Measurements from ENCODE around the gene EGFL8. TPM values are rescaled to one million over a fixed set of nuclear protein-coding genes. Genes with fewer than 3 reads are reported as not detected.

The EGFL8 gene
- total and polyA plus RNA-seq, 9 of the 15 experiments (the other 6 are each of a cell fraction or from before 2014, with no cell fraction given), result 2.2 to 47.4 (median 14.2) TPM

DNA sequence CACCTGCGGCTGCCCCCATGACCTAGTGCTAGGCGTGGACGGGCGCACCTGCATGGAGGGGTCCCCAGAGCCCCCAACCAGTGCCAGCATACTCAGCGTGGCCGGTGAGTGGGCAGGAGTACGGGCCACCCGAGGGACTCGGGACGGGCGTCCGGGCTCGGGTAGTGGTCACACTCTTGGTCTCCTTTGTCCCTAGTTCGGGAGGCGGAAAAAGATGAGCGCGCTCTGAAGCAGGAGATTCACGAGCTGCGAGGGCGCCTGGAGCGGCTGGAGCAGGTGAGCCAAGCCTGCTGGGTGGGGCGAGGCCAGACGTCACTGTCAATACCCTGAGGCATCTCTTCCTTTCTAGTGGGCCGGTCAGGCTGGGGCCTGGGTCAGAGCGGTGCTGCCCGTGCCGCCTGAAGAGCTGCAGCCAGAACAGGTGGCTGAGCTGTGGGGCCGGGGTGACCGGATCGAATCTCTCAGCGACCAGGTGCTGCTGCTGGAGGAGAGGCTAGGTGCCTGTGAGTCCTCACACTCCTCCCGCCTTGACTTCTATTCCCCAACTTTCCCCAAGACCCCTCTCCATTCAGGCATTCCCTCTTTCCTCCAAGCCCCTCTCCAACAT, 2.9 kb downstream of the EGFL8 start (continued):
- TF ChIP-seq FOXA3 (CRISPR knock-in tag; conservative IDR thresholded peaks at IDR 0.05 in 1 of 2, IDR thresholded peaks at IDR 0.05 in 1 of 2) (peak in 1 of 2 experiments; percentile 67; a peak in 1 of 4 replicates), EZH2 (IDR thresholded peaks at IDR 0.05; ENCODE audit: borderline replicate concordance, low read depth, low read length) (no peak), TEAD4 (IDR thresholded peaks at IDR 0.05; ENCODE audit: low read length) (no peak), TEAD4 (CRISPR knock-in tag; IDR thresholded peaks at IDR 0.05; ENCODE audit: borderline replicate concordance) (peak; percentile 67; the same call in 1 of the 2 replicates), RUNX1 (IDR thresholded peaks at IDR 0.05; ENCODE audit: low read depth) (no peak), ARID3B (CRISPR knock-in tag; IDR thresholded peaks at IDR 0.05; ENCODE audit: borderline replicate concordance) (no peak), RBM14 (IDR thresholded peaks at IDR 0.05; ENCODE audit: borderline replicate concordance, insufficient read depth, low read depth, low read length) (peak; percentile 89; the same call in 1 of the 2 replicates), HNRNPH1 (optimal IDR thresholded peaks at IDR 0.05; ENCODE audit: low read depth, low read length) (no peak), ZNF431 (CRISPR knock-in tag; IDR thresholded peaks at IDR 0.05) (no peak), ZNF511 (CRISPR knock-in tag; IDR thresholded peaks at IDR 0.05) (0 out of 2 replicates have a peak, but pooled peaks have one; percentile 44), HNRNPUL1 (IDR thresholded peaks at IDR 0.05; ENCODE audit: low read length) (no peak)
- TF ChIP-seq, protein P1, sequence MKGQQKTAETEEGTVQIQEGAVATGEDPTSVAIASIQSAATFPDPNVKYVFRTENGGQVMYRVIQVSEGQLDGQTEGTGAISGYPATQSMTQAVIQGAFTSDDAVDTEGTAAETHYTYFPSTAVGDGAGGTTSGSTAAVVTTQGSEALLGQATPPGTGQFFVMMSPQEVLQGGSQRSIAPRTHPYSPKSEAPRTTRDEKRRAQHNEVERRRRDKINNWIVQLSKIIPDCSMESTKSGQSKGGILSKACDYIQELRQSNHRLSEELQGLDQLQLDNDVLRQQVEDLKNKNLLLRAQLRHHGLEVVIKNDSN (CRISPR knock-in tag; IDR thresholded peaks at IDR 0.05), result peak; percentile 41; the same call in 1 of the 2 replicates
- TF ChIP-seq, protein P2, sequence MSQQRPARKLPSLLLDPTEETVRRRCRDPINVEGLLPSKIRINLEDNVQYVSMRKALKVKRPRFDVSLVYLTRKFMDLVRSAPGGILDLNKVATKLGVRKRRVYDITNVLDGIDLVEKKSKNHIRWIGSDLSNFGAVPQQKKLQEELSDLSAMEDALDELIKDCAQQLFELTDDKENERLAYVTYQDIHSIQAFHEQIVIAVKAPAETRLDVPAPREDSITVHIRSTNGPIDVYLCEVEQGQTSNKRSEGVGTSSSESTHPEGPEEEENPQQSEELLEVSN (IDR thresholded peaks at IDR 0.05; ENCODE audit: borderline replicate concordance in 1 of 2, extremely low read depth in 1 of 2, insufficient read depth in 1 of 2, insufficient read length in 1 of 2, low read depth in 1 of 2, low read length in 1 of 2, poor library complexity in 1 of 2, severe bottlenecking in 1 of 2), result peak; percentile 5 to 10

Data from K562 (cell line).